H9 (cell line): ENCODE measurements around the gene YBX3. TPM values are rescaled to one million over a fixed set of nuclear protein-coding genes. Genes with fewer than 3 reads are reported as not detected.

Source experiments
- DNase-seq: peaks from one replicate; pipeline ENCODE4 v3.0.0-alpha.2; 2017
- H2AFZ ChIP-seq: one replicate; pipeline ENCODE4 v1.6.1; 2013; ENCODE audit warnings: mild to moderate bottlenecking, low read length, control low read depth, moderate library complexity
- H2AK5ac ChIP-seq: 2 replicates; pipeline ENCODE4 v1.6.1; 2013; ENCODE audit warnings: low read length, control low read depth, mixed read lengths; ENCODE audit not compliant: insufficient read length
- H2BK120ac ChIP-seq: one replicate; pipeline ENCODE4 v1.6.1; 2013; ENCODE audit warnings: low read depth, mild to moderate bottlenecking, low read length, control low read depth, inconsistent platforms; ENCODE audit not compliant: poor library complexity, severe bottlenecking
- H2BK12ac ChIP-seq: 2 replicates; pipeline ENCODE4 v1.6.1; 2013; ENCODE audit warnings: low read length, control low read depth, mixed read lengths, low read depth; ENCODE audit not compliant: insufficient read length
- H2BK15ac ChIP-seq: 2 replicates; pipeline ENCODE4 v1.6.1; 2013; ENCODE audit warnings: low read depth, low read length, control low read depth
- H2BK20ac ChIP-seq: one replicate; pipeline ENCODE4 v1.6.1; 2013; ENCODE audit warnings: low read depth, mild to moderate bottlenecking, low read length, control low read depth, inconsistent platforms; ENCODE audit not compliant: poor library complexity, severe bottlenecking
- H2BK5ac ChIP-seq: 2 replicates; pipeline ENCODE4 v1.6.1; 2013; ENCODE audit warnings: low read length, control low read depth, mixed read lengths; ENCODE audit not compliant: insufficient read length
- H3K14ac ChIP-seq: 2 replicates; pipeline ENCODE4 v1.6.1; 2013; ENCODE audit warnings: low read length, control low read depth; ENCODE audit not compliant: insufficient read depth
- H3K18ac ChIP-seq: 2 replicates; pipeline ENCODE4 v1.6.1; 2013; ENCODE audit warnings: low read depth, mild to moderate bottlenecking, mixed read lengths, low read length, control low read depth; ENCODE audit not compliant: insufficient read length
- H3K23ac ChIP-seq: 2 replicates; pipeline ENCODE4 v1.6.1; 2013; ENCODE audit warnings: low read length, control low read depth, mixed read lengths, low read depth; ENCODE audit not compliant: insufficient read length
- H3K23me2 ChIP-seq: 2 replicates; pipeline ENCODE4 v1.6.1; 2013; ENCODE audit warnings: low read depth, mild to moderate bottlenecking, mixed read lengths, low read length, control low read depth; ENCODE audit not compliant: insufficient read length, poor library complexity, severe bottlenecking
- H3K27ac ChIP-seq: 2 replicates; pipeline ENCODE4 v1.5.1; 2013; ENCODE audit warnings: low read length, control low read depth, mixed read lengths, low read depth; ENCODE audit not compliant: insufficient read length
- H3K27me3 ChIP-seq: 2 replicates; pipeline ENCODE4 v1.6.1; 2013; ENCODE audit warnings: low read length, control low read depth, inconsistent platforms; ENCODE audit not compliant: insufficient read depth
- H3K4ac ChIP-seq: 2 replicates; pipeline ENCODE4 v1.6.1; 2013; ENCODE audit warnings: low read depth, mild to moderate bottlenecking, control low read depth, inconsistent platforms, low read length, moderate library complexity
- H3K4me1 ChIP-seq: 2 replicates; pipeline ENCODE4 v1.6.1; 2013; ENCODE audit warnings: low read length, control low read depth, inconsistent platforms; ENCODE audit not compliant: insufficient read depth
- H3K4me2 ChIP-seq: 2 replicates; pipeline ENCODE4 v1.6.1; 2013; ENCODE audit warnings: low read length, control low read depth, mixed read lengths; ENCODE audit not compliant: insufficient read length, insufficient read depth
- H3K56ac ChIP-seq: 2 replicates; pipeline ENCODE4 v1.6.1; 2013; ENCODE audit warnings: low read depth, mild to moderate bottlenecking, mixed read lengths, low read length, control low read depth; ENCODE audit not compliant: insufficient read length
- H3K79me1 ChIP-seq: 2 replicates; pipeline ENCODE4 v1.6.1; 2013; ENCODE audit warnings: low read depth, mild to moderate bottlenecking, moderate library complexity, low read length, control low read depth, inconsistent platforms; ENCODE audit not compliant: insufficient read depth, poor library complexity, severe bottlenecking
- H3K79me2 ChIP-seq: 2 replicates; pipeline ENCODE4 v1.6.1; 2013; ENCODE audit warnings: low read length, control low read depth, inconsistent platforms; ENCODE audit not compliant: insufficient read depth
- H3K9ac ChIP-seq: 2 replicates; pipeline ENCODE4 v1.6.1; 2013; ENCODE audit warnings: low read length, control low read depth, mixed read lengths; ENCODE audit not compliant: insufficient read length; ENCODE audit errors: extremely low read depth
- H3K9me3 ChIP-seq: one replicate; pipeline ENCODE4 v1.6.1; 2013; ENCODE audit warnings: low read depth, low read length, inconsistent platforms; ENCODE audit not compliant: control insufficient read depth
- H3T11ph ChIP-seq: one replicate; pipeline ENCODE4 v1.6.1; 2013; ENCODE audit warnings: mild to moderate bottlenecking, low read length, control low read depth, inconsistent platforms
- H4K20me1 ChIP-seq: one replicate; pipeline ENCODE4 v1.6.1; 2013; ENCODE audit not compliant: control insufficient read depth, insufficient read length, insufficient read depth
- H4K5ac ChIP-seq: 2 replicates; pipeline ENCODE4 v1.6.1; 2013; ENCODE audit warnings: low read depth, mild to moderate bottlenecking, mixed read lengths, low read length, control low read depth; ENCODE audit not compliant: insufficient read length
- H4K8ac ChIP-seq: replicated peaks from 2 replicates; pipeline ENCODE4 v1.6.1; 2013; ENCODE audit warnings: low read length, control low read depth, mixed read lengths, low read depth; ENCODE audit not compliant: insufficient read length
- H4K91ac ChIP-seq: 2 replicates; pipeline ENCODE4 v1.6.1; 2013; ENCODE audit warnings: low read depth, mild to moderate bottlenecking, moderate library complexity, mixed read lengths, low read length, control low read depth; ENCODE audit not compliant: insufficient read length
- H3K27ac Mint-ChIP-seq, 3 experiments: 2 replicates in 2 of 3; 3 replicates in 1 of 3; pipeline ENCODE4 v1.8.0; 2020 to 2021; ENCODE audit warnings: mixed read lengths in 3 of 3, mild to moderate bottlenecking in 1 of 3, moderate library complexity in 1 of 3
- H3K27me3 Mint-ChIP-seq: 2 replicates; pipeline ENCODE4 v1.8.0; 2021; ENCODE audit warnings: low read depth, mild to moderate bottlenecking, moderate library complexity, mixed read lengths
- H3K36me3 Mint-ChIP-seq, 3 experiments: 2 replicates in 2 of 3; 3 replicates in 1 of 3; pipeline ENCODE4 v1.8.0; 2020 to 2021; ENCODE audit warnings: low read depth in 3 of 3, mixed read lengths in 3 of 3; ENCODE audit not compliant: insufficient read depth in 1 of 3
- H3K4me1 Mint-ChIP-seq, 2 experiments: 2 replicates each; pipeline ENCODE4 v1.8.0; 2020; ENCODE audit warnings: mixed read lengths in 2 of 2
- H3K4me3 Mint-ChIP-seq, 2 experiments: 2 replicates in 1 of 2; 3 replicates in 1 of 2; pipeline ENCODE4 v1.8.0; 2020 to 2021; ENCODE audit warnings: mild to moderate bottlenecking in 2 of 2, mixed read lengths in 2 of 2, moderate library complexity in 1 of 2
- H3K9me3 Mint-ChIP-seq, 2 experiments: 2 replicates in 1 of 2; 3 replicates in 1 of 2; pipeline ENCODE4 v1.8.0; 2020; ENCODE audit warnings: mild to moderate bottlenecking in 2 of 2, mixed read lengths in 2 of 2, moderate library complexity in 1 of 2
- WGBS: extraction: QIAGEN DNeasy Blood & Tissue Kit; methylation state at CpG from one replicate; pipeline ENCODE4 v1.1.7; 2013; ENCODE audit warnings: missing lambda C conversion rate, low lambda C conversion rate, mixed read lengths; ENCODE audit not compliant: insufficient read length; ENCODE audit errors: extremely low coverage; 5-methylcytosine and 5-hydroxymethylcytosine counted together
- total RNA-seq: library from RNA; stranded (reverse); gene quantifications from 2 replicates; pipeline ENCODE4 v1.2.1, GENCODE V29; 2021
- TF ChIP-seq, protein P1 (sequence below): fragments of 200-600 bp; sonication (generic); conservative IDR thresholded peaks from 3 replicates; pipeline ENCODE4 v1.8.0; 2021; ENCODE audit warnings: antibody characterized with exemption, mild to moderate bottlenecking

The YBX3 gene
- total RNA-seq, 1 experiment from 2014 or later = 343 TPM

- Histone ChIP-seq H3K9ac (no peak overlapping the region), H3K79me2 (no peaks in the 10 kb centered on the region), H2AFZ (no peak overlapping the region), H3K4me1 (no peaks in the 10 kb centered on the region), H2BK5ac (no peak overlapping the region), H3K23ac (no peak overlapping the region), H2BK20ac (no peak overlapping the region), H3K27ac (no peak overlapping the region), H3K56ac (no peak overlapping the region), H2BK12ac (no peak overlapping the region), H4K8ac (no peak overlapping the region), H3K27me3 (no peaks in the 10 kb centered on the region), H3K9me3 (no peaks in the 10 kb centered on the region), H4K91ac (no peak overlapping the region), H3K14ac (no peak overlapping the region), H2BK15ac (no peak overlapping the region), H3K18ac (no peak overlapping the region), H3T11ph (no peak overlapping the region), H3K79me1 (no peaks in the 10 kb centered on the region), H3K4me2 (no peak overlapping the region), H2AK5ac (no peak overlapping the region), H3K23me2 (no peaks in the 10 kb centered on the region), H4K20me1 (no peaks in the 10 kb centered on the region), H4K5ac (no peak overlapping the region), H2BK120ac (no peak overlapping the region), H3K4ac (no peak overlapping the region)
- TF ChIP-seq, protein P1, sequence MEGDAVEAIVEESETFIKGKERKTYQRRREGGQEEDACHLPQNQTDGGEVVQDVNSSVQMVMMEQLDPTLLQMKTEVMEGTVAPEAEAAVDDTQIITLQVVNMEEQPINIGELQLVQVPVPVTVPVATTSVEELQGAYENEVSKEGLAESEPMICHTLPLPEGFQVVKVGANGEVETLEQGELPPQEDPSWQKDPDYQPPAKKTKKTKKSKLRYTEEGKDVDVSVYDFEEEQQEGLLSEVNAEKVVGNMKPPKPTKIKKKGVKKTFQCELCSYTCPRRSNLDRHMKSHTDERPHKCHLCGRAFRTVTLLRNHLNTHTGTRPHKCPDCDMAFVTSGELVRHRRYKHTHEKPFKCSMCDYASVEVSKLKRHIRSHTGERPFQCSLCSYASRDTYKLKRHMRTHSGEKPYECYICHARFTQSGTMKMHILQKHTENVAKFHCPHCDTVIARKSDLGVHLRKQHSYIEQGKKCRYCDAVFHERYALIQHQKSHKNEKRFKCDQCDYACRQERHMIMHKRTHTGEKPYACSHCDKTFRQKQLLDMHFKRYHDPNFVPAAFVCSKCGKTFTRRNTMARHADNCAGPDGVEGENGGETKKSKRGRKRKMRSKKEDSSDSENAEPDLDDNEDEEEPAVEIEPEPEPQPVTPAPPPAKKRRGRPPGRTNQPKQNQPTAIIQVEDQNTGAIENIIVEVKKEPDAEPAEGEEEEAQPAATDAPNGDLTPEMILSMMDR = no peak
- H3K27me3 Mint-ChIP-seq = no peaks in the 10 kb centered on the region
- no CpG with 5 or more reads among the region's 14 CpGs for WGBS
- H3K4me3 Mint-ChIP-seq = no peak overlapping the region
- no peak for DNase-seq
- H3K9me3 Mint-ChIP-seq = no peaks in the 10 kb centered on the region
- no peaks in the 10 kb centered on the region for H3K4me1 Mint-ChIP-seq
- H3K36me3 Mint-ChIP-seq = peaks cover 28 to 84% (median 77%) of the 10 kb centered on the region in 3 experiments
- no peak overlapping the region; a peak in 1 of 7 replicates for H3K27ac Mint-ChIP-seq
Observed at GRCh38 chr12:10701843-10702242, 21.3 kb downstream of the YBX3 start.
